OCI-LY1 (cell line): ENCODE measurements around the gene ARPIN.

Experiments
- EZH2 ChIP-seq: fragments of 200-600 bp; sonication (generic), shearing (Covaris generic); IDR thresholded peaks from 2 replicates; pipeline ENCODE4 v1.8.0; 2017; ENCODE audit warnings: borderline replicate concordance, mixed run types, mild to moderate bottlenecking, antibody characterized with exemption, low read length, moderate library complexity, mixed read lengths
- TF ChIP-seq, protein P1 (sequence below): fragments of 200-600 bp; sonication (generic), shearing (Covaris generic); IDR thresholded peaks from 2 replicates; pipeline ENCODE4 v1.5.1; 2017; ENCODE audit warnings: mild to moderate bottlenecking, antibody characterized with exemption, low read length, moderate library complexity, mixed read lengths

DNA sequence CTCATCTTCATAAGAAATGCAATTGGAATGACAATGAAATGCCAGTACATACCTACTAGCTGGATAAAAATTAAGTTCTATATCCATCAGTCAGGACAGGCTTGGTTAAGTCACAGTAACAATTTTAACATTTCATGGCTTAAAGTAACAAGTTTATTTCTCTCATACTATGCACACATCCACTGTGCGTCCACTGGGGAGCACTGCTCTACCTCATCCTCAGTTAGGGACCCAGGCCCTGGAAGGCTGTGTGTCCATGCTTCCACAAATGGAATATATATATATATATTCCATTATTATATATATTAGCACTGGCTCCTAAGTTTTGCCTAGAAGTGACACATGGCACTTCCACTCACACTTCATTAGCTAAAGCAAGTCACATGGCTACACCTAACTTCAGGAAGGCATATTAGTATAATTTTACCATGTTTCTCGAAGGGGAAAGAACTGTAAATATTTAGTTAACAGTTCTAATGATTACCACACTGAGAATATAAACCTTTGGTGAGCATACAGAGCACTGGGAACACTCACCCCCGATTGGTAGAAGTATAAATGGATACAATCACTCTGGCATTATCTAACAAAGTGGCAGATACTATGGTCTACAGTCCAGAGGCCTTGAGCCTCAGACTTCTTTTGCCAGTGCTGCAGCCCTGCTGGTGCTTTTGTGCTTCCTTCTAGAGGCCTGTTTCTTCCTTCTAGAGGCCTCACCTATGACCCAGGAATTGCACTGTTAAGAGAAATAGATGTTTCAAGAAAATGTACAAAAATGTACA, 47.6 kb downstream of the ARPIN start:
- TF ChIP-seq, protein P1, sequence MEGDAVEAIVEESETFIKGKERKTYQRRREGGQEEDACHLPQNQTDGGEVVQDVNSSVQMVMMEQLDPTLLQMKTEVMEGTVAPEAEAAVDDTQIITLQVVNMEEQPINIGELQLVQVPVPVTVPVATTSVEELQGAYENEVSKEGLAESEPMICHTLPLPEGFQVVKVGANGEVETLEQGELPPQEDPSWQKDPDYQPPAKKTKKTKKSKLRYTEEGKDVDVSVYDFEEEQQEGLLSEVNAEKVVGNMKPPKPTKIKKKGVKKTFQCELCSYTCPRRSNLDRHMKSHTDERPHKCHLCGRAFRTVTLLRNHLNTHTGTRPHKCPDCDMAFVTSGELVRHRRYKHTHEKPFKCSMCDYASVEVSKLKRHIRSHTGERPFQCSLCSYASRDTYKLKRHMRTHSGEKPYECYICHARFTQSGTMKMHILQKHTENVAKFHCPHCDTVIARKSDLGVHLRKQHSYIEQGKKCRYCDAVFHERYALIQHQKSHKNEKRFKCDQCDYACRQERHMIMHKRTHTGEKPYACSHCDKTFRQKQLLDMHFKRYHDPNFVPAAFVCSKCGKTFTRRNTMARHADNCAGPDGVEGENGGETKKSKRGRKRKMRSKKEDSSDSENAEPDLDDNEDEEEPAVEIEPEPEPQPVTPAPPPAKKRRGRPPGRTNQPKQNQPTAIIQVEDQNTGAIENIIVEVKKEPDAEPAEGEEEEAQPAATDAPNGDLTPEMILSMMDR = no peak
- TF ChIP-seq EZH2 = no peak
